Neural progenitor cell (in vitro differentiated cells): ENCODE data around the gene C9orf57.

ENCODE experiments used
- CTCF ChIP-seq: fragments of 200-600 bp; sonication (generic); IDR thresholded peaks from 2 replicates; pipeline ENCODE4 v1.5.1; 2017; ENCODE audit warnings: antibody characterized with exemption, mild to moderate bottlenecking
- EZH2 ChIP-seq: fragments of 200-600 bp; sonication (generic); IDR thresholded peaks from 2 replicates; pipeline ENCODE4 v1.6.1; 2017; ENCODE audit warnings: antibody characterized with exemption, mild to moderate bottlenecking, moderate library complexity
- EZH2phosphoT487 ChIP-seq: fragments of 200-600 bp; sonication (generic); IDR thresholded peaks from 2 replicates; pipeline ENCODE4 v1.6.1; 2017; ENCODE audit warnings: antibody characterized with exemption

- no peak for TF ChIP-seq EZH2
- no peak for TF ChIP-seq CTCF
- TF ChIP-seq EZH2phosphoT487 = no peak
Measured at GRCh38 chr9:72082536-72082935, 22.1 kb upstream of the C9orf57 start.
